CD1c-positive myeloid dendritic cell (primary cell): Measurements from ENCODE around the gene MICAL3.

ENCODE experiments used
- DNase-seq: peaks from one replicate; pipeline ENCODE4 v3.0.0-alpha.2; 2016; ENCODE audit errors: extremely low spot score

MICAL3 gene

GRCh38 chr22:17976121-17976520 is 48.2 kb downstream of the MICAL3 start:
- DNase-seq = no peak

- no peak for DNase-seq
These were observed 49.5 kb downstream of the MICAL3 start for GRCh38 chr22:17974703-17975372.

GRCh38 chr22:17974087-17974486 is 50.3 kb downstream of the MICAL3 start:
- no peak for DNase-seq

GRCh38 chr22:17973217-17973616 is 51.1 kb downstream of the MICAL3 start:
- no peak for DNase-seq

GRCh38 chr22:17972385-17973191 is 51.8 kb downstream of the MICAL3 start:
- DNase-seq = no peak

GRCh38 chr22:17971711-17972110 is 52.6 kb downstream of the MICAL3 start:
- no peak for DNase-seq

GRCh38 chr22:17970201-17970708 is 54.1 kb downstream of the MICAL3 start:
- DNase-seq = no peak

- no peak for DNase-seq
These were observed 54.7 kb downstream of the MICAL3 start for GRCh38 chr22:17969701-17970113.

GRCh38 chr22:17968126-17968525 is 56.2 kb downstream of the MICAL3 start:
- DNase-seq = no peak

GRCh38 chr22:17966403-17966717 is 58.0 kb downstream of the MICAL3 start:
- DNase-seq = no peak

- no peak for DNase-seq
These were observed 58.6 kb downstream of the MICAL3 start for GRCh38 chr22:17965538-17966402.

GRCh38 chr22:17964643-17965042 is 59.7 kb downstream of the MICAL3 start:
- no peak for DNase-seq

GRCh38 chr22:17964156-17964555 is 60.2 kb downstream of the MICAL3 start:
- DNase-seq = no peak

- DNase-seq = no peak
These were observed 61.3 kb downstream of the MICAL3 start for GRCh38 chr22:17963015-17963414.

GRCh38 chr22:17962168-17962567 is 62.2 kb downstream of the MICAL3 start:
- no peak for DNase-seq

- no peak for DNase-seq
These were observed 63.0 kb downstream of the MICAL3 start for GRCh38 chr22:17961446-17961729.

- no peak for DNase-seq
These were observed 63.5 kb downstream of the MICAL3 start for GRCh38 chr22:17960695-17961445.

GRCh38 chr22:17960011-17960410 is 64.3 kb downstream of the MICAL3 start:
- no peak for DNase-seq

- DNase-seq = no peak
These were observed 66.2 kb downstream of the MICAL3 start for GRCh38 chr22:17958166-17958565.

- no peak for DNase-seq
These were observed 66.7 kb downstream of the MICAL3 start for GRCh38 chr22:17957693-17958092.

GRCh38 chr22:17957204-17957603 is 67.2 kb downstream of the MICAL3 start:
- no peak for DNase-seq

- no peak for DNase-seq
These were observed 67.7 kb downstream of the MICAL3 start for GRCh38 chr22:17956630-17957029.
